Ovary (tissue), 3 donors: ENCODE data around the gene PPP6R3.

ENCODE experiments used
- POLR2A ChIP-seq: fragments of 450-650 bp; IDR thresholded peaks from one replicate; pipeline ENCODE4 v1.6.1; 2017; ENCODE audit warnings: antibody characterized with exemption, mild to moderate bottlenecking, moderate library complexity
- TF ChIP-seq, protein P1 (sequence below), 3 donors: fragments of 450-650 bp in 2 of 3; fragments of 200-600 bp in 1 of 3; IDR thresholded peaks; one replicate each; pipeline versions ENCODE4 v1.5.1 to v1.8.0; 2016 to 2022; ENCODE audit warnings: antibody characterized with exemption in 3 of 3, mild to moderate bottlenecking in 1 of 3
- donor health status: DM: no; HTN: no; CAD: no.

DNA sequence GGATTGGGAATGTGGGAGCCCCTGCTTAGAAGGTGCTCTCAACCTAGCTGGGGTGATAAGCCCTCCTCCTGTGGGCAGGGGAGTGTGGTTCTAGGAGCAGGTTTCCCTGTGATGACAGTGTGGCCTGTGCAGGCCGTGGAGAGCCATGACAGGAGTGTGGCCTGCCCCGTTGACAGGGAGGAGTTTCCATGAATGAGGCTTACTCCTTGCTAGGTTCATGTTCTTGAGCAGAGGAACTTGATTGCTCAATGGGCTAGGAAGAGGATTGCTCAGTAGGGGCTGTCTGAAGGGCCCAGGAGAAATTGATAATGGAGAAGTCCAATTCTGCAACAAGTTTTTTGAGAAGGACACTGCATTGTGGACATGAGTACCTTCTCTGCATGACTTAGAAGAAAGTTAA, 92.0 kb downstream of the PPP6R3 start:
- TF ChIP-seq, protein P1, sequence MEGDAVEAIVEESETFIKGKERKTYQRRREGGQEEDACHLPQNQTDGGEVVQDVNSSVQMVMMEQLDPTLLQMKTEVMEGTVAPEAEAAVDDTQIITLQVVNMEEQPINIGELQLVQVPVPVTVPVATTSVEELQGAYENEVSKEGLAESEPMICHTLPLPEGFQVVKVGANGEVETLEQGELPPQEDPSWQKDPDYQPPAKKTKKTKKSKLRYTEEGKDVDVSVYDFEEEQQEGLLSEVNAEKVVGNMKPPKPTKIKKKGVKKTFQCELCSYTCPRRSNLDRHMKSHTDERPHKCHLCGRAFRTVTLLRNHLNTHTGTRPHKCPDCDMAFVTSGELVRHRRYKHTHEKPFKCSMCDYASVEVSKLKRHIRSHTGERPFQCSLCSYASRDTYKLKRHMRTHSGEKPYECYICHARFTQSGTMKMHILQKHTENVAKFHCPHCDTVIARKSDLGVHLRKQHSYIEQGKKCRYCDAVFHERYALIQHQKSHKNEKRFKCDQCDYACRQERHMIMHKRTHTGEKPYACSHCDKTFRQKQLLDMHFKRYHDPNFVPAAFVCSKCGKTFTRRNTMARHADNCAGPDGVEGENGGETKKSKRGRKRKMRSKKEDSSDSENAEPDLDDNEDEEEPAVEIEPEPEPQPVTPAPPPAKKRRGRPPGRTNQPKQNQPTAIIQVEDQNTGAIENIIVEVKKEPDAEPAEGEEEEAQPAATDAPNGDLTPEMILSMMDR (IDR thresholded peaks at IDR 0.05), result no peak
- no peak for TF ChIP-seq POLR2A
